Brain microvascular endothelial cell (primary cell): ENCODE measurements around the gene CDA.
A peak's percentile ranks its signal among the peaks of the same experiment; 100 is the strongest.

Experiments
- DNase-seq: peaks from one replicate; pipeline ENCODE4 v3.0.0-alpha.2; 2020
- H3K27ac ChIP-seq: fragments of 250-450 bp; sonication (Bioruptor Pico); 2 replicates; pipeline ENCODE4 v1.5.1; 2020; ENCODE audit warnings: mild to moderate bottlenecking, moderate library complexity
- H3K27me3 ChIP-seq: fragments of 250-450 bp; sonication (Bioruptor Pico); replicated peaks from 2 replicates; pipeline ENCODE4 v1.5.1; 2020; ENCODE audit warnings: mild to moderate bottlenecking
- H3K36me3 ChIP-seq: fragments of 250-450 bp; sonication (Bioruptor Pico); replicated peaks from 2 replicates; pipeline ENCODE4 v1.5.1; 2020; ENCODE audit warnings: mild to moderate bottlenecking
- H3K4me3 ChIP-seq: 2 replicates; pipeline ENCODE4 v1.5.1; 2011; ENCODE audit warnings: low read depth, mild to moderate bottlenecking, control low read depth, low read length, moderate library complexity
- CTCF ChIP-seq: IDR thresholded peaks from 2 replicates; pipeline ENCODE4 v1.5.1; 2011; ENCODE audit warnings: low read depth, mild to moderate bottlenecking, moderate library complexity, low read length, control low read depth, inconsistent platforms; ENCODE audit errors: missing control alignments
- in situ Hi-C: cut with HindIII; loops from 2 replicates; pipeline ENCODE4 v1.10.0; 2017; ENCODE audit warnings: low sequenced_read_pairs, low pct_ligation_motif_present

The CDA gene

GRCh38 chr1:20588634-20589225 lies at the start of gene CDA:
CDA (plus strand) TSS chr1:20589097; CDS start chr1:20589130, 33 bp downstream.
- Histone ChIP-seq H3K4me3 (no peak within 1 kb of the TSS), H3K27me3 (no peaks in the 10 kb centered on the region), H3K27ac (no peak within 1 kb of the TSS), H3K36me3 (no peaks in the 10 kb centered on the region)
- no peak for TF ChIP-seq CTCF
- in situ Hi-C loops: no loop called here
- no peak for DNase-seq

DNA sequence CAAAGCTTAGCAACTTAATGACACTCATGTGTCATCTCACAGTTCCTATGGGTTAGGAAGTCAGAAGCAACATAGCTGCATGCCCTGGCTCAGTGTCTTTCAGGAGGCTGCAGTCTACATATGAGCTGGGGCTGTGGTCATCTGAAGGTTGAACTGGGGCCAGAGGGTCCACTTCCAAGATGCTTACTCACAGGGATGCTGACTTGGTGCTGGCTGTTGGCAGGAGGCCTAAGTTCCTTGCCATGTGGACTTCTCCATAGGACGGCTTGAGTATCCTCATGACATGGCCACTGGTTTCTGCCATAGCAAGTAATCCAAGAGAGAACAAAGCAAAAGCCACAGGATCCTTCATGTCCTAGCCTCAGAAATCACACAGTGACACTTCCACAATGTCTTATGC lies 48.6 kb upstream of the CDA start:
- no peak for TF ChIP-seq CTCF
- no peak for DNase-seq
- H3K36me3 ChIP-seq: no peaks in the 10 kb centered on the region
- H3K27ac ChIP-seq: no peak overlapping the region
- no peak overlapping the region for H3K4me3 ChIP-seq
- H3K27me3 ChIP-seq: peaks cover 5% of the 10 kb centered on the region
- in situ Hi-C loops: no loop called here

- peaks cover 13% of the 10 kb centered on the region for H3K27me3 ChIP-seq
- H3K27ac ChIP-seq: no peak overlapping the region
- TF ChIP-seq CTCF: no peak
- DNase-seq: no peak
- no peaks in the 10 kb centered on the region for H3K36me3 ChIP-seq
- H3K4me3 ChIP-seq: no peak overlapping the region
- in situ Hi-C loops: no loop called here
Observed at GRCh38 chr1:20546637-20547036, 42.3 kb upstream of the CDA start.

DNA sequence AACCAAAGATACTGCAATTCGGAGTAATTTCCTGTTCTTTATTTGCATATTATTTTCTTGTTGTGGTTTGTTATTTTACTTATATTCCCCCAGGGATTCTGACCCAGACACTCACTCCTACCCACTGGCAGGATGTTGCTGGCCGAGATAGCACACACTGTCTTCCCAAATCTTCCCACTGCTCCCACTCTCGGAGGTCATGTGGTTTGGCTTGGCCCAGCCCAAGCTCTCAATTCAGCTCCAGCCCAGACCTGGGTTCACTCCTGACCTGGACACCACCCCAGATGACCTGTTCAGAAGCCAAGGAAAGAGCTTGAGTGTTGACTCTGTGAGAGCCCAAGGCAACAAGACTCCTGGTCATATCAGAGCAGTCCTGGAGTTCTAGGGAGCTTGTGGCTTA lies 37.7 kb upstream of the CDA start:
- H3K4me3 ChIP-seq: no peak overlapping the region
- no peak overlapping the region for H3K27ac ChIP-seq
- in situ Hi-C loops: no loop called here
- no peaks in the 10 kb centered on the region for H3K36me3 ChIP-seq
- no peak for DNase-seq
- no peak for TF ChIP-seq CTCF
- H3K27me3 ChIP-seq: peaks cover 47% of the 10 kb centered on the region

DNA sequence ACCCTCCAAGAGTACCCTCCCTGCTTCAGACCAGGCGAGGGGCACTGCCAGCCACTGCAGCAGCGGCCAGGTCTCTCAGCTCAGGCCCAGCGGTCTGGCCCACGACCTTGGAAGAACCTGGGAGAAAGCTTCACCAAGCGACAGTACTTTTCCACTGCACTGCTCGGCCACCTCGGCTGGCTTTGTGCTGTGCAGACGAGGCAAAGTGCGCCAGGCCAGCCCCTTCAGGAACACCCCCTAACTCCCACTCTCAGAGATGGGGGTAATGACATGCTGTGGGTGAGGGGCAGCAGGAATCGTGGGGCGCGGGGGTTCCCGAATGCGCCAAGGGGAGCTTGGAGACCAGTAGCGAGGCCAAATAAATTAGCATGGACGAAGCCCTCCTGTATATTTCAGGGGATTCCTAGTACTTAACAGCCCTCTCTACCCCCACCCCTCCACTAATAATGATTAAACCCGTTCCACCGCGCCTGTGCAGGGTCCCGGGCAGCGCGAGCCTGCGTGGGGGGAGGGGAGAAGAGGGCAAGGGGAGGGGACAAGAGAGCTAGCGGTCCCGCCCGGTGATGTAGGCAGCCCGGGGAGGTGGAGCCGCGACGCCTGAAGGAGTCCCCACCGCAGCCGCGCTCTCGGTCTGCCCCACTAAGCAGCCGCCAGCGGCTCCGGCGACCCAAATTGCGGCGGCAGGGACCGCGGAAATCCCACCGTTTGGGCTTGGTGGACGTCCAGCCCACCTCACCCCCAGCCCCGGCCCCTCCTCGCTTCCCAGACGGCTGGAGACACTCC lies 36.8 kb upstream of the CDA start, which contains the start of gene FAM43B:
Gene FAM43B, plus strand, starts transcription at position 629 of the 783 bp plus-strand sequence. CDS start 401 bp downstream, outside the sequence.
- DNase-seq: no peak
- no peak within 1 kb of the TSS for H3K27ac ChIP-seq
- H3K27me3 ChIP-seq: peaks cover 52% of the 10 kb centered on the region
- no peaks in the 10 kb centered on the region for H3K36me3 ChIP-seq
- no peak for TF ChIP-seq CTCF
- in situ Hi-C loops: no loop called here
- H3K4me3 ChIP-seq: peak within 1 kb of the TSS; percentile 37
